GM23338 (cell line): ENCODE measurements around the gene GALNT9. TPM values are rescaled to one million over a fixed set of nuclear protein-coding genes. Genes with fewer than 3 reads are reported as not detected.

Experiments
- ATAC-seq: fragments of 200-7000 bp; cut with Tn5 transposase; 3 replicates; pipeline ENCODE4 v1.9.1; 2020
- DNase-seq: peaks from one replicate; pipeline ENCODE4 v3.0.0-alpha.2; 2015; ENCODE audit warnings: low spot score
- H2AFZ ChIP-seq: fragments of 200-600 bp; sonication (generic); 2 replicates; pipeline ENCODE4 v1.8.0; 2016; ENCODE audit warnings: antibody characterized with exemption, mild to moderate bottlenecking, moderate library complexity
- H3F3A ChIP-seq: fragments of 200-600 bp; sonication (generic); replicated peaks from 2 replicates; pipeline ENCODE4 v1.8.0; 2017; ENCODE audit warnings: antibody characterized with exemption, mixed run types, low read depth
- H3K27ac ChIP-seq: fragments of 200-600 bp; sonication (generic); 2 replicates; pipeline ENCODE4 v1.6.1; 2016; ENCODE audit warnings: low read depth
- H3K27me3 ChIP-seq: fragments of 200-600 bp; sonication (generic); 2 replicates; pipeline ENCODE4 v1.8.0; 2016; ENCODE audit warnings: mild to moderate bottlenecking, mixed run types, moderate library complexity; ENCODE audit not compliant: insufficient read depth
- H3K36me3 ChIP-seq: fragments of 200-600 bp; sonication (generic); 2 replicates; pipeline ENCODE4 v1.8.0; 2016; ENCODE audit warnings: mild to moderate bottlenecking; ENCODE audit not compliant: insufficient read depth
- H3K4me1 ChIP-seq: fragments of 200-600 bp; sonication (generic); 2 replicates; pipeline ENCODE4 v1.8.0; 2016; ENCODE audit warnings: mild to moderate bottlenecking, moderate library complexity; ENCODE audit not compliant: insufficient read depth
- H3K4me2 ChIP-seq: fragments of 200-600 bp; sonication (generic); 2 replicates; pipeline ENCODE4 v1.7.1; 2017; ENCODE audit warnings: mixed run types
- H3K4me3 ChIP-seq: fragments of 200-600 bp; sonication (generic); 2 replicates; pipeline ENCODE4 v1.6.1; 2016; ENCODE audit warnings: mixed run types
- H3K79me2 ChIP-seq: fragments of 200-600 bp; sonication (generic); replicated peaks from 2 replicates; pipeline ENCODE4 v1.8.0; 2017; ENCODE audit warnings: mild to moderate bottlenecking; ENCODE audit not compliant: insufficient read depth
- H3K9me2 ChIP-seq: fragments of 200-600 bp; sonication (generic); 2 replicates; pipeline ENCODE4 v1.8.0; 2017; ENCODE audit not compliant: insufficient read depth
- H4K20me1 ChIP-seq: fragments of 200-600 bp; sonication (generic); replicated peaks from 2 replicates; pipeline ENCODE4 v1.8.0; 2017; ENCODE audit warnings: mild to moderate bottlenecking; ENCODE audit not compliant: insufficient read depth
- H3K27ac Mint-ChIP-seq: 2 replicates; pipeline ENCODE4 v1.8.0; 2020; ENCODE audit warnings: inconsistent platforms, mild to moderate bottlenecking, moderate library complexity, mixed read lengths
- H3K27me3 Mint-ChIP-seq: 3 replicates; pipeline ENCODE4 v1.8.0; 2022; ENCODE audit warnings: low read depth, mild to moderate bottlenecking, moderate library complexity, mixed read lengths, inconsistent platforms; ENCODE audit not compliant: insufficient read depth, poor library complexity
- H3K36me3 Mint-ChIP-seq: 3 replicates; pipeline ENCODE4 v1.8.0; 2021; ENCODE audit warnings: low read depth, mild to moderate bottlenecking, inconsistent platforms, moderate library complexity, mixed read lengths
- H3K4me1 Mint-ChIP-seq: 3 replicates; pipeline ENCODE4 v1.8.0; 2020; ENCODE audit warnings: mild to moderate bottlenecking, inconsistent platforms, mixed read lengths
- H3K4me3 Mint-ChIP-seq: 3 replicates; pipeline ENCODE4 v1.8.0; 2021; ENCODE audit warnings: moderate library complexity, mild to moderate bottlenecking, inconsistent platforms, mixed read lengths
- H3K9me3 Mint-ChIP-seq: 3 replicates; pipeline ENCODE4 v1.8.0; 2020; ENCODE audit warnings: moderate library complexity, mild to moderate bottlenecking, inconsistent platforms, mixed read lengths
- CREB1 ChIP-seq: fragments of 250-450 bp; sonication (Bioruptor Pico); IDR thresholded peaks from 2 replicates; pipeline ENCODE4 v1.5.0; 2020; ENCODE audit warnings: low read depth, mild to moderate bottlenecking, moderate library complexity
- EZH2 ChIP-seq: fragments of 200-600 bp; sonication (generic); IDR thresholded peaks from one replicate; pipeline ENCODE4 v1.8.0; 2017; ENCODE audit warnings: antibody characterized with exemption, mild to moderate bottlenecking, low read depth; ENCODE audit not compliant: unreplicated experiment
- EZH2phosphoT487 ChIP-seq: fragments of 200-600 bp; sonication (generic); IDR thresholded peaks from one replicate; pipeline ENCODE4 v1.8.1; 2018; ENCODE audit warnings: antibody characterized with exemption; ENCODE audit not compliant: unreplicated experiment
- JUNB ChIP-seq: IDR thresholded peaks from one replicate; pipeline ENCODE4 v1.6.1; 2016; ENCODE audit warnings: antibody characterized with exemption; ENCODE audit not compliant: unreplicated experiment
- NANOG ChIP-seq: IDR thresholded peaks from 2 replicates; pipeline ENCODE4 v1.6.1; 2016; ENCODE audit warnings: antibody characterized with exemption, borderline replicate concordance
- POLR2AphosphoS5 ChIP-seq: IDR thresholded peaks from 2 replicates; pipeline ENCODE4 v1.6.1; 2016; ENCODE audit warnings: antibody characterized with exemption, low read depth
- STAT1 ChIP-seq: IDR thresholded peaks from one replicate; pipeline ENCODE4 v1.6.1; 2016; ENCODE audit warnings: antibody characterized with exemption; ENCODE audit not compliant: unreplicated experiment
- ZNF114 ChIP-seq: fragments of 250-450 bp; sonication (Bioruptor Pico); IDR thresholded peaks from 2 replicates; pipeline ENCODE4 v1.5.0; 2020; ENCODE audit warnings: mild to moderate bottlenecking, moderate library complexity
- ZNF331 ChIP-seq: fragments of 250-450 bp; sonication (Bioruptor Pico); IDR thresholded peaks from 2 replicates; pipeline ENCODE4 v1.5.0; 2020; ENCODE audit warnings: low read depth, mild to moderate bottlenecking, moderate library complexity
- polyA plus RNA-seq: library from polyadenylated mRNA; unstranded; fragments of >200 nt; fragmentation: Nextera tagmentation; extraction: Ambion mirVana; gene quantifications from 2 replicates; pipeline ENCODE4 v1.2.1, GENCODE V29; 2016
- total RNA-seq: library from RNA; depleted of rRNA; stranded (reverse); fragments of >200 nt; shearing (Covaris generic); gene quantifications from 2 replicates; pipeline ENCODE4 v1.2.3, GENCODE V29; 2014
- TF ChIP-seq, protein P1 (sequence below), 2 experiments: fragments of 200-600 bp in 1 of 2; sonication (generic) in 1 of 2; conservative IDR thresholded peaks; 2 replicates each; pipeline versions ENCODE4 v1.5.1 to v1.6.1; 2016 to 2017; ENCODE audit warnings: antibody characterized with exemption in 2 of 2, low read depth in 2 of 2, mild to moderate bottlenecking in 2 of 2, moderate library complexity in 1 of 2
- TF ChIP-seq, protein P2 (sequence below): IDR thresholded peaks from one replicate; pipeline ENCODE4 v1.6.1; 2018; ENCODE audit warnings: antibody characterized with exemption; ENCODE audit not compliant: unreplicated experiment
- TF ChIP-seq, protein P3 (sequence below): fragments of 250-450 bp; sonication (Bioruptor Pico); IDR thresholded peaks from 2 replicates; pipeline ENCODE4 v1.5.0; 2020; ENCODE audit warnings: mild to moderate bottlenecking, moderate library complexity
- TF ChIP-seq, protein P4 (sequence below): IDR thresholded peaks from 2 replicates; pipeline ENCODE4 v1.6.1; 2016; ENCODE audit warnings: antibody characterized with exemption

The GALNT9 gene
- total and polyA plus RNA-seq, 2 experiments from 2014 or later = 0.81 to 2.5 TPM

DNA sequence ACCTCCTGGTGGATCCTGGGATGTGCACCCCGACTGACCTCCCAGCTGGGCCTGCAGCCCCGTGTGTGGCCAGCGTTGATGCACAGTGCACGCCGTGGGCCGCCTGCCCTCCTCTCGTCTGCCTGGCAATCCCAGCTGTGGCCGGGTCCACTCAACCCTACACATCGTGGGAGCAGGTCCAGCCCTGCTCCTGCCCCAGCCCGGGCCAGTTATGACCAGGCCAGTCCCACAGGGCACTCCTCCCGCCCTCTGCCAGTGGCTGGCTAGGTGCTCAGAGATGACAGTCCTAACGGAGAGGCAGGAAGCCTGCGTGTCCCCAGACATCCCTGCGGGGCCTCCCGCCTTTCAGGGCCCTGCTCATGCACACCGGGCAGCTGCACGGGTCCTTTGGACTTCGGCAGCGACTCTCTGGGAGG, 10.8 kb downstream of the GALNT9 start:
- H3K36me3 ChIP-seq = no peaks in the 10 kb centered on the region
- no peaks in the 10 kb centered on the region; the same call in 2 of the 3 replicates for H3K9me3 Mint-ChIP-seq

More for the DNA sequence above, 10.8 kb downstream of the GALNT9 start:
- H3K36me3 Mint-ChIP-seq = no peaks in the 10 kb centered on the region
- H3K4me1 ChIP-seq = no peaks in the 10 kb centered on the region
- no peaks in the 10 kb centered on the region for H3K79me2 ChIP-seq
- H3K27me3 ChIP-seq = no peaks in the 10 kb centered on the region
- no peak for DNase-seq
- peaks cover 8% of the 10 kb centered on the region for H3K4me1 Mint-ChIP-seq
- no peak overlapping the region for H3K27ac ChIP-seq
- no peaks in the 10 kb centered on the region for H3K9me2 ChIP-seq
- H3K4me2 ChIP-seq = no peak overlapping the region
- no peaks in the 10 kb centered on the region for H4K20me1 ChIP-seq
- no peak overlapping the region for H3K4me3 ChIP-seq
- H3K27me3 Mint-ChIP-seq = peaks cover 15% of the 10 kb centered on the region
- ATAC-seq = no peak
- no peak overlapping the region for H3K27ac Mint-ChIP-seq
- no peak overlapping the region for H3K4me3 Mint-ChIP-seq
- TF ChIP-seq NANOG = no peak
- no peak for TF ChIP-seq POLR2AphosphoS5
- TF ChIP-seq JUNB = no peak
- TF ChIP-seq, protein P1, sequence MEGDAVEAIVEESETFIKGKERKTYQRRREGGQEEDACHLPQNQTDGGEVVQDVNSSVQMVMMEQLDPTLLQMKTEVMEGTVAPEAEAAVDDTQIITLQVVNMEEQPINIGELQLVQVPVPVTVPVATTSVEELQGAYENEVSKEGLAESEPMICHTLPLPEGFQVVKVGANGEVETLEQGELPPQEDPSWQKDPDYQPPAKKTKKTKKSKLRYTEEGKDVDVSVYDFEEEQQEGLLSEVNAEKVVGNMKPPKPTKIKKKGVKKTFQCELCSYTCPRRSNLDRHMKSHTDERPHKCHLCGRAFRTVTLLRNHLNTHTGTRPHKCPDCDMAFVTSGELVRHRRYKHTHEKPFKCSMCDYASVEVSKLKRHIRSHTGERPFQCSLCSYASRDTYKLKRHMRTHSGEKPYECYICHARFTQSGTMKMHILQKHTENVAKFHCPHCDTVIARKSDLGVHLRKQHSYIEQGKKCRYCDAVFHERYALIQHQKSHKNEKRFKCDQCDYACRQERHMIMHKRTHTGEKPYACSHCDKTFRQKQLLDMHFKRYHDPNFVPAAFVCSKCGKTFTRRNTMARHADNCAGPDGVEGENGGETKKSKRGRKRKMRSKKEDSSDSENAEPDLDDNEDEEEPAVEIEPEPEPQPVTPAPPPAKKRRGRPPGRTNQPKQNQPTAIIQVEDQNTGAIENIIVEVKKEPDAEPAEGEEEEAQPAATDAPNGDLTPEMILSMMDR (conservative IDR thresholded peaks at IDR 0.05; ENCODE audit: low read depth in 2 of 2) = no peak
- TF ChIP-seq, protein P2, sequence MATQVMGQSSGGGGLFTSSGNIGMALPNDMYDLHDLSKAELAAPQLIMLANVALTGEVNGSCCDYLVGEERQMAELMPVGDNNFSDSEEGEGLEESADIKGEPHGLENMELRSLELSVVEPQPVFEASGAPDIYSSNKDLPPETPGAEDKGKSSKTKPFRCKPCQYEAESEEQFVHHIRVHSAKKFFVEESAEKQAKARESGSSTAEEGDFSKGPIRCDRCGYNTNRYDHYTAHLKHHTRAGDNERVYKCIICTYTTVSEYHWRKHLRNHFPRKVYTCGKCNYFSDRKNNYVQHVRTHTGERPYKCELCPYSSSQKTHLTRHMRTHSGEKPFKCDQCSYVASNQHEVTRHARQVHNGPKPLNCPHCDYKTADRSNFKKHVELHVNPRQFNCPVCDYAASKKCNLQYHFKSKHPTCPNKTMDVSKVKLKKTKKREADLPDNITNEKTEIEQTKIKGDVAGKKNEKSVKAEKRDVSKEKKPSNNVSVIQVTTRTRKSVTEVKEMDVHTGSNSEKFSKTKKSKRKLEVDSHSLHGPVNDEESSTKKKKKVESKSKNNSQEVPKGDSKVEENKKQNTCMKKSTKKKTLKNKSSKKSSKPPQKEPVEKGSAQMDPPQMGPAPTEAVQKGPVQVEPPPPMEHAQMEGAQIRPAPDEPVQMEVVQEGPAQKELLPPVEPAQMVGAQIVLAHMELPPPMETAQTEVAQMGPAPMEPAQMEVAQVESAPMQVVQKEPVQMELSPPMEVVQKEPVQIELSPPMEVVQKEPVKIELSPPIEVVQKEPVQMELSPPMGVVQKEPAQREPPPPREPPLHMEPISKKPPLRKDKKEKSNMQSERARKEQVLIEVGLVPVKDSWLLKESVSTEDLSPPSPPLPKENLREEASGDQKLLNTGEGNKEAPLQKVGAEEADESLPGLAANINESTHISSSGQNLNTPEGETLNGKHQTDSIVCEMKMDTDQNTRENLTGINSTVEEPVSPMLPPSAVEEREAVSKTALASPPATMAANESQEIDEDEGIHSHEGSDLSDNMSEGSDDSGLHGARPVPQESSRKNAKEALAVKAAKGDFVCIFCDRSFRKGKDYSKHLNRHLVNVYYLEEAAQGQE = no peak
- no peak for TF ChIP-seq CREB1
- no peak for TF ChIP-seq ZNF114 (CRISPR knock-in tag)
- TF ChIP-seq EZH2phosphoT487 = no peak
- TF ChIP-seq, protein P3, sequence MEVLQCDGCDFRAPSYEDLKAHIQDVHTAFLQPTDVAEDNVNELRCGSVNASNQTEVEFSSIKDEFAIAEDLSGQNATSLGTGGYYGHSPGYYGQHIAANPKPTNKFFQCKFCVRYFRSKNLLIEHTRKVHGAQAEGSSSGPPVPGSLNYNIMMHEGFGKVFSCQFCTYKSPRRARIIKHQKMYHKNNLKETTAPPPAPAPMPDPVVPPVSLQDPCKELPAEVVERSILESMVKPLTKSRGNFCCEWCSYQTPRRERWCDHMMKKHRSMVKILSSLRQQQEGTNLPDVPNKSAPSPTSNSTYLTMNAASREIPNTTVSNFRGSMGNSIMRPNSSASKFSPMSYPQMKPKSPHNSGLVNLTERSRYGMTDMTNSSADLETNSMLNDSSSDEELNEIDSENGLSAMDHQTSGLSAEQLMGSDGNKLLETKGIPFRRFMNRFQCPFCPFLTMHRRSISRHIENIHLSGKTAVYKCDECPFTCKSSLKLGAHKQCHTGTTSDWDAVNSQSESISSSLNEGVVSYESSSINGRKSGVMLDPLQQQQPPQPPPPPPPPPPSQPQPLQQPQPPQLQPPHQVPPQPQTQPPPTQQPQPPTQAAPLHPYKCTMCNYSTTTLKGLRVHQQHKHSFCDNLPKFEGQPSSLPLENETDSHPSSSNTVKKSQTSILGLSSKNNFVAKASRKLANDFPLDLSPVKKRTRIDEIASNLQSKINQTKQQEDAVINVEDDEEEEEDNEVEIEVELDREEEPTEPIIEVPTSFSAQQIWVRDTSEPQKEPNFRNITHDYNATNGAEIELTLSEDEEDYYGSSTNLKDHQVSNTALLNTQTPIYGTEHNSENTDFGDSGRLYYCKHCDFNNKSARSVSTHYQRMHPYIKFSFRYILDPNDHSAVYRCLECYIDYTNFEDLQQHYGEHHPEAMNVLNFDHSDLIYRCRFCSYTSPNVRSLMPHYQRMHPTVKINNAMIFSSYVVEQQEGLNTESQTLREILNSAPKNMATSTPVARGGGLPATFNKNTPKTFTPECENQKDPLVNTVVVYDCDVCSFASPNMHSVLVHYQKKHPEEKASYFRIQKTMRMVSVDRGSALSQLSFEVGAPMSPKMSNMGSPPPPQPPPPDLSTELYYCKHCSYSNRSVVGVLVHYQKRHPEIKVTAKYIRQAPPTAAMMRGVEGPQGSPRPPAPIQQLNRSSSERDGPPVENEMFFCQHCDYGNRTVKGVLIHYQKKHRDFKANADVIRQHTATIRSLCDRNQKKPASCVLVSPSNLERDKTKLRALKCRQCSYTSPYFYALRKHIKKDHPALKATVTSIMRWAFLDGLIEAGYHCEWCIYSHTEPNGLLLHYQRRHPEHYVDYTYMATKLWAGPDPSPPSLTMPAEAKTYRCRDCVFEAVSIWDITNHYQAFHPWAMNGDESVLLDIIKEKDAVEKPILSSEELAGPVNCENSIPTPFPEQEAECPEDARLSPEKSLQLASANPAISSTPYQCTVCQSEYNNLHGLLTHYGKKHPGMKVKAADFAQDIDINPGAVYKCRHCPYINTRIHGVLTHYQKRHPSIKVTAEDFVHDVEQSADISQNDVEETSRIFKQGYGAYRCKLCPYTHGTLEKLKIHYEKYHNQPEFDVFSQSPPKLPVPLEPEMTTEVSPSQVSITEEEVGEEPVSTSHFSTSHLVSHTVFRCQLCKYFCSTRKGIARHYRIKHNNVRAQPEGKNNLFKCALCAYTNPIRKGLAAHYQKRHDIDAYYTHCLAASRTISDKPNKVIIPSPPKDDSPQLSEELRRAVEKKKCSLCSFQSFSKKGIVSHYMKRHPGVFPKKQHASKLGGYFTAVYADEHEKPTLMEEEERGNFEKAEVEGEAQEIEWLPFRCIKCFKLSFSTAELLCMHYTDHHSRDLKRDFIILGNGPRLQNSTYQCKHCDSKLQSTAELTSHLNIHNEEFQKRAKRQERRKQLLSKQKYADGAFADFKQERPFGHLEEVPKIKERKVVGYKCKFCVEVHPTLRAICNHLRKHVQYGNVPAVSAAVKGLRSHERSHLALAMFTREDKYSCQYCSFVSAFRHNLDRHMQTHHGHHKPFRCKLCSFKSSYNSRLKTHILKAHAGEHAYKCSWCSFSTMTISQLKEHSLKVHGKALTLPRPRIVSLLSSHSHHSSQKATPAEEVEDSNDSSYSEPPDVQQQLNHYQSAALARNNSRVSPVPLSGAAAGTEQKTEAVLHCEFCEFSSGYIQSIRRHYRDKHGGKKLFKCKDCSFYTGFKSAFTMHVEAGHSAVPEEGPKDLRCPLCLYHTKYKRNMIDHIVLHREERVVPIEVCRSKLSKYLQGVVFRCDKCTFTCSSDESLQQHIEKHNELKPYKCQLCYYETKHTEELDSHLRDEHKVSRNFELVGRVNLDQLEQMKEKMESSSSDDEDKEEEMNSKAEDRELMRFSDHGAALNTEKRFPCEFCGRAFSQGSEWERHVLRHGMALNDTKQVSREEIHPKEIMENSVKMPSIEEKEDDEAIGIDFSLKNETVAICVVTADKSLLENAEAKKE (CRISPR knock-in tag) = no peak
- no peak for TF ChIP-seq EZH2
- no peak for TF ChIP-seq ZNF331 (CRISPR knock-in tag)
- TF ChIP-seq, protein P4, sequence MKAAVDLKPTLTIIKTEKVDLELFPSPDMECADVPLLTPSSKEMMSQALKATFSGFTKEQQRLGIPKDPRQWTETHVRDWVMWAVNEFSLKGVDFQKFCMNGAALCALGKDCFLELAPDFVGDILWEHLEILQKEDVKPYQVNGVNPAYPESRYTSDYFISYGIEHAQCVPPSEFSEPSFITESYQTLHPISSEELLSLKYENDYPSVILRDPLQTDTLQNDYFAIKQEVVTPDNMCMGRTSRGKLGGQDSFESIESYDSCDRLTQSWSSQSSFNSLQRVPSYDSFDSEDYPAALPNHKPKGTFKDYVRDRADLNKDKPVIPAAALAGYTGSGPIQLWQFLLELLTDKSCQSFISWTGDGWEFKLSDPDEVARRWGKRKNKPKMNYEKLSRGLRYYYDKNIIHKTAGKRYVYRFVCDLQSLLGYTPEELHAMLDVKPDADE = no peak
- no peak for TF ChIP-seq STAT1
- H2AFZ ChIP-seq = no peak overlapping the region
- no peaks in the 10 kb centered on the region for H3F3A ChIP-seq
